Fibroblast of pulmonary artery (primary cell): Measurements from ENCODE around the gene CEP57L1.
"Not testable (repeated sequence)": the region's sequence is repeated elsewhere in the genome, so short reads cannot be mapped to it uniquely, and the experiment has no call there.

ENCODE experiments used
- DNase-seq: peaks from one replicate; pipeline ENCODE4 v3.0.0-alpha.2; 2010; ENCODE audit warnings: low read depth
- H3K4me3 ChIP-seq: replicated peaks from 2 replicates; pipeline ENCODE4 v1.5.1; 2011; ENCODE audit warnings: low read depth, mild to moderate bottlenecking, control low read depth, low read length, moderate library complexity
- TF ChIP-seq, protein P1 (sequence below): IDR thresholded peaks from 2 replicates; pipeline ENCODE4 v1.5.1; 2011; ENCODE audit warnings: mild to moderate bottlenecking, control low read depth, low read length, inconsistent platforms; ENCODE audit errors: missing control alignments

The CEP57L1 gene

DNA sequence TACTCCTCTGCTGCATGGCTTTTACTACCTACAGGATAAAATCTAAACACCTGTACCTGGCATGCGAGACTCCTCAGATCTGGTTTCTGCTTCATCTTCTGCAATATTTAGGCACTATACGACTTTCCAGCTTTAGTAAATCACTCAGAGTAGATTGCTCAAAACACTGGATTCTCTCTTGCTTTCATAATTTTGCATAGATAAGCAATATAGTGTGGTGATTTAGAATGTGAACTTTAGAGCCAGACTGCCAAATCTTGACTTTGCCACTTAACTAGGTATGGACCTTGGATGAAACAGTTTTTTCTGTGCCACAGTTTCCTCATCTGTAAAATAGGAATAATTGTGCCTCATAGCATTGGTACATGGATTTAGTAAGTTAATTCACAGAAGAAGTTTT lies 28.9 kb downstream of the CEP57L1 start:
- DNase-seq: no peak
- TF ChIP-seq, protein P1, sequence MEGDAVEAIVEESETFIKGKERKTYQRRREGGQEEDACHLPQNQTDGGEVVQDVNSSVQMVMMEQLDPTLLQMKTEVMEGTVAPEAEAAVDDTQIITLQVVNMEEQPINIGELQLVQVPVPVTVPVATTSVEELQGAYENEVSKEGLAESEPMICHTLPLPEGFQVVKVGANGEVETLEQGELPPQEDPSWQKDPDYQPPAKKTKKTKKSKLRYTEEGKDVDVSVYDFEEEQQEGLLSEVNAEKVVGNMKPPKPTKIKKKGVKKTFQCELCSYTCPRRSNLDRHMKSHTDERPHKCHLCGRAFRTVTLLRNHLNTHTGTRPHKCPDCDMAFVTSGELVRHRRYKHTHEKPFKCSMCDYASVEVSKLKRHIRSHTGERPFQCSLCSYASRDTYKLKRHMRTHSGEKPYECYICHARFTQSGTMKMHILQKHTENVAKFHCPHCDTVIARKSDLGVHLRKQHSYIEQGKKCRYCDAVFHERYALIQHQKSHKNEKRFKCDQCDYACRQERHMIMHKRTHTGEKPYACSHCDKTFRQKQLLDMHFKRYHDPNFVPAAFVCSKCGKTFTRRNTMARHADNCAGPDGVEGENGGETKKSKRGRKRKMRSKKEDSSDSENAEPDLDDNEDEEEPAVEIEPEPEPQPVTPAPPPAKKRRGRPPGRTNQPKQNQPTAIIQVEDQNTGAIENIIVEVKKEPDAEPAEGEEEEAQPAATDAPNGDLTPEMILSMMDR: no peak
- H3K4me3 ChIP-seq: no peak overlapping the region

DNA sequence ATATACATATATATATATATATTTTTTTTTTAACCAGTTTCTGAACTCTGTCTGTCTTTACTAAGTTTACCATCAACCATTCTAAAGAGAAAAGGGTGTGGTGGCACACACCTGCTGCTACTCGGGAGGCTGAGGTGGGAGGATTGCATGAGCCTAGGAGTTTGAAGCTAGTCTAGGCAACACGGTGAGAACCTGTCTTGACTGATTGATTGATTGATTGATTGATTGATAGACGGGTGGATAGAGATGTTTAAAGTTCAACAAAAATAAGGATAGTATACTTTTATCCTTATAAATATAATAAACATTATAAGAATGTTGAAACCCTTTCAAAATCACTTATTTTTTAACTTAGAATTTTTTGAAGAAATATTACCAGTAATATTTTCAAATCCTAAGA lies 30.2 kb downstream of the CEP57L1 start:
- H3K4me3 ChIP-seq: no peak overlapping the region
- no peak for DNase-seq
- TF ChIP-seq, protein P1: no peak

- no peak overlapping the region for H3K4me3 ChIP-seq
- TF ChIP-seq, protein P1: no peak
- DNase-seq: no peak
Measured at GRCh38 chr6:109130065-109130464, 34.8 kb downstream of the CEP57L1 start.

GRCh38 chr6:109135600-109135999 lies 40.3 kb downstream of the CEP57L1 start:
- not testable (repeated sequence) for H3K4me3 ChIP-seq, DNase-seq

GRCh38 chr6:109136039-109136438 lies 40.7 kb downstream of the CEP57L1 start:
- H3K4me3 ChIP-seq, DNase-seq: not testable (repeated sequence)

- DNase-seq: not testable (repeated sequence)
Measured at GRCh38 chr6:109136530-109136929, 41.2 kb downstream of the CEP57L1 start.

GRCh38 chr6:109139109-109139508 lies 43.8 kb downstream of the CEP57L1 start:
- DNase-seq: peak; percentile 78
- TF ChIP-seq, protein P1: no peak
- H3K4me3 ChIP-seq: no peak overlapping the region

More at GRCh38 chr6:109136530-109136929, 41.2 kb downstream of the CEP57L1 start:
- H3K4me3 ChIP-seq: not testable (repeated sequence)

- H3K4me3 ChIP-seq, DNase-seq: not testable (repeated sequence)
Measured at GRCh38 chr6:109142067-109142466, 46.8 kb downstream of the CEP57L1 start.

- TF ChIP-seq, protein P1: no peak
- no peak overlapping the region for H3K4me3 ChIP-seq
- no peak for DNase-seq
Measured at GRCh38 chr6:109143191-109143590, 47.9 kb downstream of the CEP57L1 start.

DNA sequence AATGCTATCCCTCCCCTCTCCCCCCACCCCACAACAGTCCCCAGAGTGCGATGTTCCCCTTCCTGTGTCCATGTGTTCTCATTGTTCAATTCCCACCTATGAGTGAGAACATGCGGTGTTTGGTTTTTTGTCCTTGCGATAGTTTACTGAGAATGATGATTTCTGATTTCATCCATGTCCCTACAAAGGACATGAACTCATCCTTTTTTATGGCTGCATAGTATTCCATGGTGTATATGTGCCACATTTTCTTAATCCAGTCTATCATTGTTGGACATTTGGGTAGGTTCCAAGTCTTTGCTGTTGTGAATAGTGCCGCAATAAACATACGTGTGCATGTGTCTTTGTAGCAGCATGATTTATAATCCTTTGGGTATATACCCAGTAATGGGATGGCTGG lies 52.9 kb downstream of the CEP57L1 start:
- DNase-seq, H3K4me3 ChIP-seq: not testable (repeated sequence)

DNA sequence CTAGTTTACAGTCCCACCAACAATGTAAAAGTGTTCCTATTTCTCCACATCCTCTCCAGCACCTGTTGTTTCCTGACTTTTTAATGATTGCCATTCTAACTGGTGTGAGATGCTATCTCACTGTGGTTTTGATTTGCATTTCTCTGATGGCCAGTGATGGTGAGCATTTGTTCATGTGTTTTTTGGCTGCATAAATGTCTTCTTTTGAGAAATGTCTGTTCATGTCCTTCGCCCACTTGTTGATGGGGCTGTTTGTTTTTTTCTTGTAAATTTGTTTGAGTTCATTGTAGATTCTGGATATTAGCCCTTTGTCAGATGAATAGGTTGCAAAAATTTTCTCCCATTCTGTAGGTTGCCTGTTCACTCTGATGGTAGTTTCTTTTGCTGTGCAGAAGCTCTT lies 53.4 kb downstream of the CEP57L1 start:
- not testable (repeated sequence) for DNase-seq, H3K4me3 ChIP-seq
